B cell (primary cell): ENCODE measurements around the gene KREMEN2. TPM values are rescaled to one million over a fixed set of nuclear protein-coding genes. Genes with fewer than 3 reads are reported as not detected.

Source experiments
- ATAC-seq: fragments of 200-7000 bp; cut with Tn5 transposase; one replicate; pipeline ENCODE4 v1.10.0; 2021; ENCODE audit warnings: low read depth, mild to moderate bottlenecking, moderate number of reproducible peaks, moderate library complexity
- CTCF ChIA-PET: fragments of 350-600 bp; sonication (Branson Sonifier 250); formaldehyde crosslinking; loops from one replicate; lab custom pipeline; 2021; ENCODE audit warnings: antibody characterized with exemption, inconsistent platforms; lab: Charles Lee
- POLR2A ChIA-PET: fragments of 350-600 bp; sonication (Branson Sonifier 250); formaldehyde crosslinking; loops from one replicate; lab custom pipeline; 2021; ENCODE audit warnings: antibody characterized with exemption; lab: Charles Lee
- DNase-seq: peaks from one replicate; pipeline ENCODE4 v3.0.0; 2013
- H2AFZ ChIP-seq: 2 replicates; pipeline ENCODE4 v1.6.1; 2012; ENCODE audit warnings: mild to moderate bottlenecking, low read depth, low read length; ENCODE audit not compliant: insufficient read depth, poor library complexity, severe bottlenecking
- H3K27ac ChIP-seq, 2 donors: 1 replicate in 1 of 2; 2 replicates in 1 of 2; pipeline ENCODE4 v1.5.1; 2012 to 2013; ENCODE audit warnings: low read length in 2 of 2, mild to moderate bottlenecking in 2 of 2, moderate library complexity in 1 of 2
- H3K27me3 ChIP-seq, 4 experiments: fragments of 200-600 bp in 1 of 4; sonication (generic) in 1 of 4; replicated peaks in 1 of 4; 1 replicate in 2 of 4; 2 replicates in 2 of 4; pipeline versions ENCODE4 v1.6.1 to v1.7.0; 2013 to 2016; ENCODE audit warnings: low read length in 3 of 4, mild to moderate bottlenecking in 2 of 4, mixed read lengths in 1 of 4, moderate library complexity in 1 of 4; ENCODE audit not compliant: insufficient read depth in 4 of 4, control insufficient read depth in 3 of 4; ENCODE audit errors: control extremely low read depth in 1 of 4
- H3K36me3 ChIP-seq, 2 experiments: replicated peaks in 1 of 2; 1 replicate in 1 of 2; 2 replicates in 1 of 2; pipeline versions ENCODE4 v1.6.1 to v1.7.1; 2013; ENCODE audit warnings: low read length in 1 of 2; ENCODE audit not compliant: insufficient read depth in 2 of 2, control insufficient read depth in 1 of 2; ENCODE audit errors: control extremely low read depth in 1 of 2, extremely low read depth in 1 of 2
- H3K4me1 ChIP-seq, 2 donors: fragments of 200-600 bp in 1 of 2; sonication (generic) in 1 of 2; 1 replicate in 1 of 2; 2 replicates in 1 of 2; pipeline versions ENCODE4 v1.5.1 to v1.6.1; 2013 to 2017; ENCODE audit warnings: low read length in 2 of 2; ENCODE audit not compliant: control insufficient read depth in 2 of 2, insufficient read depth in 2 of 2
- H3K4me2 ChIP-seq: replicated peaks from 2 replicates; pipeline ENCODE3; 2012; ENCODE audit warnings: mild to moderate bottlenecking, low read depth, low read length; ENCODE audit not compliant: poor library complexity, severe bottlenecking
- H3K4me3 ChIP-seq, 5 experiments: fragments of 200-600 bp in 1 of 5; sonication (generic) in 1 of 5; 1 replicate in 3 of 5; 2 replicates in 2 of 5; pipeline versions ENCODE4 v1.5.1 to v1.7.0; 2011 to 2016; ENCODE audit warnings: low read length in 4 of 5, mild to moderate bottlenecking in 4 of 5, low read depth in 2 of 5, control low read depth in 1 of 5, moderate library complexity in 1 of 5; ENCODE audit not compliant: insufficient read depth in 1 of 5; ENCODE audit errors: control extremely low read depth in 1 of 5, extremely low read depth in 1 of 5
- H3K79me2 ChIP-seq: fragments of 200-600 bp; sonication (generic); one replicate; pipeline ENCODE4 v1.6.0; 2016; ENCODE audit warnings: low read length; ENCODE audit not compliant: control insufficient read depth, insufficient read depth
- H3K9ac ChIP-seq: fragments of 200-600 bp; sonication (generic); 2 replicates; pipeline ENCODE4 v1.6.1; 2017; ENCODE audit warnings: mild to moderate bottlenecking, low read length, moderate library complexity
- H3K9me3 ChIP-seq, 3 donors: one replicate each; pipeline versions ENCODE4 v1.6.1 to v1.7.1; 2013; ENCODE audit warnings: low read length in 2 of 3; ENCODE audit not compliant: control insufficient read depth in 2 of 3, insufficient read depth in 1 of 3; ENCODE audit errors: control extremely low read depth in 1 of 3
- H4K20me1 ChIP-seq: 2 replicates; pipeline ENCODE4 v1.6.0; 2012; ENCODE audit warnings: mild to moderate bottlenecking, low read length; ENCODE audit not compliant: insufficient read depth, control insufficient read depth, poor library complexity, severe bottlenecking
- H3K27ac Mint-ChIP-seq: one replicate; pipeline ENCODE4 v1.8.0; 2021; ENCODE audit warnings: mixed read lengths
- H3K27me3 Mint-ChIP-seq: one replicate; pipeline ENCODE4 v1.8.0; 2021; ENCODE audit warnings: mixed read lengths
- H3K4me1 Mint-ChIP-seq: one replicate; pipeline ENCODE4 v1.8.0; 2021; ENCODE audit warnings: mixed read lengths
- H3K4me3 Mint-ChIP-seq: one replicate; pipeline ENCODE4 v1.8.0; 2021; ENCODE audit warnings: mixed read lengths
- H3K9me3 Mint-ChIP-seq: one replicate; pipeline ENCODE4 v1.8.0; 2022; ENCODE audit warnings: mixed read lengths; ENCODE audit not compliant: insufficient read depth
- CTCF ChIP-seq: fragments of 200-600 bp; IDR thresholded peaks from one replicate; pipeline ENCODE4 v1.8.0; 2022; ENCODE audit warnings: antibody characterized with exemption, mild to moderate bottlenecking
- EZH2 ChIP-seq: IDR thresholded peaks from 2 replicates; pipeline ENCODE4 v1.6.1; 2012; ENCODE audit warnings: borderline replicate concordance, low read depth, mild to moderate bottlenecking, moderate library complexity, low read length; ENCODE audit not compliant: insufficient read depth, poor library complexity, severe bottlenecking
- WGBS: methylation state at CpG from one replicate; pipeline ENCODE4 v1.1.5; 2013; ENCODE audit warnings: missing lambda C conversion rate; ENCODE audit not compliant: insufficient coverage; 5-methylcytosine and 5-hydroxymethylcytosine counted together
- intact Hi-C: fragments of 100-400 bp; cut with micrococcal nuclease; formaldehyde crosslinking; loops from one replicate; pipeline ENCODE4 v1.10.0; 2022
- polyA plus RNA-seq: library from polyadenylated mRNA; depleted of rRNA; stranded (reverse); fragments of >200 nt; gene quantifications from 2 replicates; pipeline ENCODE4 v1.2.3, GENCODE V29; 2012
- small RNA-seq: library from RNA; depleted of rRNA; stranded (forward); fragments of <200 nt; gene quantifications from one replicate; pipeline ENCODE3, GENCODE V24; 2012; ENCODE audit warnings: low replicate concordance, low read depth; ENCODE audit not compliant: insufficient read length
- total RNA-seq, 2 donors: library from RNA; stranded (reverse); fragments of 120-200 nt in 1 of 2; gene quantifications; 1 replicate in 1 of 2; 2 replicates in 1 of 2; pipeline versions ENCODE4 v1.2.3 to v1.2.4, GENCODE V29; 2013 to 2022

The KREMEN2 gene
- total and polyA plus RNA-seq, 2 donors (not counting 1 experiment from before 2014, with no cell fraction given) = 0.17 to 1.1 TPM

DNA sequence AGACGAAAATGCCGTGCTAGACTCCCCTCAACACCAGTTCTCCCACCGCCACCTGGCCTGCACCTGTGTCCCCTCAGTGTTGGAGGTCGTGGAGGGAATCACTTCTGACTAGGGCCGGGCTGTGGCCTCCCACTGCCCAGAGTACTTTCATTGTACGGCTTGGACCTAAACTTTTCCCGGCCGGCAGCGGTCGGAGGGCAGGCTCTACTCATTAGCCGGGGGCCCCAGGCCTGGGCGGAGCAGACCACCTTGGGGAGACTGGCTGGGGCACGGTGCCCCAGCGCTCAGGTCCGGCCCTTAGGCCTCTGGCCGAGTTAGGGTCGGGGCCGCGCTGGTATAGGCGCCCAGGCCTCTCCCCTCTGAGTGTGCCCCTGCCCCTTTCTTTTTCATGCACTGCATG is 53.3 kb downstream of the KREMEN2 start:
- ATAC-seq (no peak), DNase-seq (no peak)
- POLR2A ChIA-PET = no interaction called here
- 95% methylated on average over 20 of the region's 20 CpGs for WGBS
- TF ChIP-seq CTCF (no peak), EZH2 (no peak)
- Mint-ChIP-seq H3K4me1 (peaks cover 25% of the 10 kb centered on the region), H3K27me3 (peaks cover 22% of the 10 kb centered on the region), H3K4me3 (no peak overlapping the region), H3K9me3 (no peaks in the 10 kb centered on the region), H3K27ac (no peak overlapping the region)
- no peaks in the 10 kb centered on the region for H4K20me1 ChIP-seq
- H3K9me3 ChIP-seq = peaks cover 0 to 4% (median 0%) of the 10 kb centered on the region in 3 donors
- no peak overlapping the region for H3K4me2 ChIP-seq
- no peak overlapping the region for H3K4me3 ChIP-seq
- H3K27me3 ChIP-seq = peaks cover 0 to 20% (median 10%) of the 10 kb centered on the region in 4 experiments
- H3K4me1 ChIP-seq = peaks cover 21 to 35% of the 10 kb centered on the region in 2 donors
- H3K79me2 ChIP-seq = no peaks in the 10 kb centered on the region
- CTCF ChIA-PET = no interaction called here
- H3K9ac ChIP-seq = no peak overlapping the region
- H2AFZ ChIP-seq = no peak overlapping the region
- H3K27ac ChIP-seq = no peak overlapping the region
- H3K36me3 ChIP-seq = no peaks in the 10 kb centered on the region
- intact Hi-C loops = no loop called here

Small RNAs within 50 kb of the gene (small RNA-seq; reads per million reads assigned to genes)
- gene LINC00514 = not detected

Other genes starting within 250 kb of the KREMEN2 start
- 2.4 TPM in 2 replicates for gene PRSS27, start 244.1 kb upstream of the KREMEN2 start, total RNA-seq
- 2.1 and 3.6 TPM in 2 replicates for gene PRSS27, start 244.1 kb upstream of the KREMEN2 start, polyA plus RNA-seq
- gene SRRM2, start 211.6 kb upstream of the KREMEN2 start, total RNA-seq = 1,470 and 1,485 TPM in 2 replicates
- 1,588 and 1,879 TPM in 2 replicates for gene SRRM2, start 211.6 kb upstream of the KREMEN2 start, polyA plus RNA-seq
- gene ELOB, start 187.0 kb upstream of the KREMEN2 start, total RNA-seq = 84.4 and 93.1 TPM in 2 replicates
- gene ELOB, start 187.0 kb upstream of the KREMEN2 start, polyA plus RNA-seq = 73.1 and 136 TPM in 2 replicates
- gene PRSS33, start 176.7 kb upstream of the KREMEN2 start, total RNA-seq = not detected in 2 replicates
- gene PRSS33, start 176.7 kb upstream of the KREMEN2 start, polyA plus RNA-seq = not detected in 2 replicates
- gene PRSS41, start 165.8 kb upstream of the KREMEN2 start, total RNA-seq = not detected in 2 replicates
- gene PRSS41, start 165.8 kb upstream of the KREMEN2 start, polyA plus RNA-seq = not detected in 2 replicates
- 1.8 and 2.0 TPM in 2 replicates for gene PRSS21, start 147.0 kb upstream of the KREMEN2 start, total RNA-seq
- gene PRSS21, start 147.0 kb upstream of the KREMEN2 start, polyA plus RNA-seq = 4.3 and 5.8 TPM in 2 replicates
- not detected in 2 replicates for gene ZG16B, start 134.0 kb upstream of the KREMEN2 start, total RNA-seq
- gene ZG16B, start 134.0 kb upstream of the KREMEN2 start, polyA plus RNA-seq = not detected in 2 replicates
- not detected in 2 replicates for gene PRSS22, start 106.1 kb upstream of the KREMEN2 start, total RNA-seq
- not detected in 2 replicates for gene PRSS22, start 106.1 kb upstream of the KREMEN2 start, polyA plus RNA-seq
- gene FLYWCH2, start 81.1 kb upstream of the KREMEN2 start, total RNA-seq = 22.3 and 26.5 TPM in 2 replicates
- 18.7 and 24.1 TPM in 2 replicates for gene FLYWCH2, start 81.1 kb upstream of the KREMEN2 start, polyA plus RNA-seq
- gene FLYWCH1, start 52.3 kb upstream of the KREMEN2 start, total RNA-seq = 119 and 120 TPM in 2 replicates
- gene FLYWCH1, start 52.3 kb upstream of the KREMEN2 start, polyA plus RNA-seq = 43.0 and 78.3 TPM in 2 replicates
- gene PAQR4, start 5.1 kb downstream of the KREMEN2 start, total RNA-seq = 1.8 and 2.6 TPM in 2 replicates
- 1.8 and 2.8 TPM in 2 replicates for gene PAQR4, start 5.1 kb downstream of the KREMEN2 start, polyA plus RNA-seq
- gene PKMYT1, start 16.2 kb downstream of the KREMEN2 start, total RNA-seq = 0.67 and 1.0 TPM in 2 replicates
- 1.4 and 2.6 TPM in 2 replicates for gene PKMYT1, start 16.2 kb downstream of the KREMEN2 start, polyA plus RNA-seq
- gene CLDN9, start 48.6 kb downstream of the KREMEN2 start, total RNA-seq = not detected in 2 replicates
- gene CLDN9, start 48.6 kb downstream of the KREMEN2 start, polyA plus RNA-seq = 0.04 and 0.20 TPM in 2 replicates
- not detected in 2 replicates for gene CLDN6, start 53.9 kb downstream of the KREMEN2 start, total RNA-seq
- gene CLDN6, start 53.9 kb downstream of the KREMEN2 start, polyA plus RNA-seq = not detected in 2 replicates
- 0.85 and 1.3 TPM in 2 replicates for gene TNFRSF12A, start 56.1 kb downstream of the KREMEN2 start, total RNA-seq
- gene TNFRSF12A, start 56.1 kb downstream of the KREMEN2 start, polyA plus RNA-seq = 0.61 and 0.72 TPM in 2 replicates
- 17.9 and 19.1 TPM in 2 replicates for gene HCFC1R1, start 59.7 kb downstream of the KREMEN2 start, total RNA-seq
- 15.3 and 24.8 TPM in 2 replicates for gene HCFC1R1, start 59.7 kb downstream of the KREMEN2 start, polyA plus RNA-seq
- gene THOC6, start 59.8 kb downstream of the KREMEN2 start, total RNA-seq = 25.3 and 28.5 TPM in 2 replicates
- 52.2 and 63.9 TPM in 2 replicates for gene THOC6, start 59.8 kb downstream of the KREMEN2 start, polyA plus RNA-seq
- gene BICDL2, start 72.7 kb downstream of the KREMEN2 start, total RNA-seq = 0.20 TPM in 1 of 2 replicates, not detected in the other
- not detected in 2 replicates for gene BICDL2, start 72.7 kb downstream of the KREMEN2 start, polyA plus RNA-seq
- gene MMP25, start 82.3 kb downstream of the KREMEN2 start, total RNA-seq = 0.17 and 0.22 TPM in 2 replicates
- 0.12 and 0.40 TPM in 2 replicates for gene MMP25, start 82.3 kb downstream of the KREMEN2 start, polyA plus RNA-seq
- 2.0 and 2.3 TPM in 2 replicates for gene IL32, start 101.4 kb downstream of the KREMEN2 start, total RNA-seq
- gene IL32, start 101.4 kb downstream of the KREMEN2 start, polyA plus RNA-seq = 2.0 and 15.0 TPM in 2 replicates
- not detected in 2 replicates for gene ZSCAN10, start 135.0 kb downstream of the KREMEN2 start, total RNA-seq
- 0.36 TPM in 1 of 2 replicates, not detected in the other for gene ZSCAN10, start 135.0 kb downstream of the KREMEN2 start, polyA plus RNA-seq
- gene ZNF205, start 148.3 kb downstream of the KREMEN2 start, total RNA-seq = not detected in 2 replicates
- not detected in 2 replicates for gene ZNF205, start 148.3 kb downstream of the KREMEN2 start, polyA plus RNA-seq
- gene ZNF213, start 170.8 kb downstream of the KREMEN2 start, total RNA-seq = 7.2 and 9.5 TPM in 2 replicates
- 0.97 and 1.4 TPM in 2 replicates for gene ZNF213, start 170.8 kb downstream of the KREMEN2 start, polyA plus RNA-seq
- not detected in 2 replicates for gene OR1F1, start 223.9 kb downstream of the KREMEN2 start, total RNA-seq
- gene OR1F1, start 223.9 kb downstream of the KREMEN2 start, polyA plus RNA-seq = not detected in 2 replicates